Measurements from ENCODE around the gene PADI2.

Gene PADI2

GRCh38 chr1:17112076-17112475 lies 7.2 kb downstream of the PADI2 start:
- DNase-seq = no peak

- DNase-seq = no peak
These were observed 8.7 kb downstream of the PADI2 start for GRCh38 chr1:17110555-17110926.

- DNase-seq = no peak
These were observed 9.2 kb downstream of the PADI2 start for GRCh38 chr1:17109892-17110554.

GRCh38 chr1:17108786-17109185 lies 10.5 kb downstream of the PADI2 start:
- DNase-seq = no peak

- no peak for DNase-seq
These were observed 10.9 kb downstream of the PADI2 start for GRCh38 chr1:17108360-17108759.

GRCh38 chr1:17104782-17105181 lies 14.5 kb downstream of the PADI2 start:
- no peak for DNase-seq

GRCh38 chr1:17102232-17102631 lies 17.0 kb downstream of the PADI2 start:
- no peak for DNase-seq

GRCh38 chr1:17101261-17101660 lies 18.0 kb downstream of the PADI2 start:
- DNase-seq = no peak

- no peak for DNase-seq
These were observed 19.5 kb downstream of the PADI2 start for GRCh38 chr1:17099616-17100340.

GRCh38 chr1:17098446-17099317 lies 20.6 kb downstream of the PADI2 start:
- DNase-seq = peak; percentile 13

- no peak for DNase-seq
These were observed 21.5 kb downstream of the PADI2 start for GRCh38 chr1:17097787-17098186.

- no peak for DNase-seq
These were observed 22.1 kb downstream of the PADI2 start for GRCh38 chr1:17097147-17097546.

GRCh38 chr1:17096584-17096983 lies 22.7 kb downstream of the PADI2 start:
- DNase-seq = no peak

- no peak for DNase-seq
These were observed 24.1 kb downstream of the PADI2 start for GRCh38 chr1:17095141-17095540.

- DNase-seq = no peak
These were observed 24.6 kb downstream of the PADI2 start for GRCh38 chr1:17094664-17095063.

GRCh38 chr1:17093822-17094393 lies 25.3 kb downstream of the PADI2 start:
- no peak for DNase-seq

- DNase-seq = no peak
These were observed 28.0 kb downstream of the PADI2 start for GRCh38 chr1:17091252-17091651.

GRCh38 chr1:17089506-17089905 lies 29.7 kb downstream of the PADI2 start:
- DNase-seq = no peak

- no peak for DNase-seq
These were observed 32.5 kb downstream of the PADI2 start for GRCh38 chr1:17086751-17087150.

- DNase-seq = no peak
These were observed 34.5 kb downstream of the PADI2 start for GRCh38 chr1:17084787-17085186.

- DNase-seq = no peak
These were observed 36.5 kb downstream of the PADI2 start for GRCh38 chr1:17082761-17083160.

GRCh38 chr1:17081439-17081838 lies 37.8 kb downstream of the PADI2 start:
- DNase-seq = no peak

GRCh38 chr1:17080880-17081279 lies 38.4 kb downstream of the PADI2 start:
- no peak for DNase-seq

Measured in fibroblast of skin of right biceps (primary cell).